Nephron (organoid): ENCODE results near the gene PTCD2.

Experiments
- H3K27ac Mint-ChIP-seq, 3 experiments: 2 replicates each; pipeline ENCODE4 v1.8.0; 2020; ENCODE audit warnings: mixed read lengths in 3 of 3, mild to moderate bottlenecking in 2 of 3, moderate library complexity in 1 of 3
- H3K27me3 Mint-ChIP-seq: 2 replicates; pipeline ENCODE4 v1.8.0; 2021; ENCODE audit warnings: low read depth, mild to moderate bottlenecking, moderate library complexity, mixed read lengths
- H3K36me3 Mint-ChIP-seq: 2 replicates; pipeline ENCODE4 v1.8.0; 2020; ENCODE audit warnings: low read depth, mixed read lengths
- H3K4me1 Mint-ChIP-seq: 2 replicates; pipeline ENCODE4 v1.8.0; 2020; ENCODE audit warnings: mixed read lengths
- H3K4me3 Mint-ChIP-seq, 3 experiments: 2 replicates each; pipeline ENCODE4 v1.8.0; 2020; ENCODE audit warnings: mild to moderate bottlenecking in 3 of 3, mixed read lengths in 3 of 3, moderate library complexity in 2 of 3
- H3K9me3 Mint-ChIP-seq: 2 replicates; pipeline ENCODE4 v1.8.0; 2020; ENCODE audit warnings: mixed read lengths
- TF ChIP-seq, protein P1 (sequence below), 3 experiments: fragments of 200-600 bp; sonication (generic); IDR thresholded peaks; one replicate each; pipeline ENCODE4 v1.5.0; 2021; ENCODE audit warnings: antibody characterized with exemption in 3 of 3; ENCODE audit not compliant: unreplicated experiment in 3 of 3

Gene PTCD2, protein sequence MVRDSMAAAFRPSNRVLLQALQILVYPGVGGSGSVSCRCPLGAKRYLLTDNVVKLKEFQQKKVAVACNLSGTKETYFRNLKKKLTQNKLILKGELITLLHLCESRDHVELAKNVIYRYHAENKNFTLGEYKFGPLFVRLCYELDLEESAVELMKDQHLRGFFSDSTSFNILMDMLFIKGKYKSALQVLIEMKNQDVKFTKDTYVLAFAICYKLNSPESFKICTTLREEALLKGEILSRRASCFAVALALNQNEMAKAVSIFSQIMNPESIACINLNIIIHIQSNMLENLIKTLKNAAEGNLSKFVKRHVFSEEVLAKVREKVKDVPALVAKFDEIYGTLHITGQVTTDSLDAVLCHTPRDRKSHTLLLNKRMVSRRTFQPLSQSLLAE

DNA sequence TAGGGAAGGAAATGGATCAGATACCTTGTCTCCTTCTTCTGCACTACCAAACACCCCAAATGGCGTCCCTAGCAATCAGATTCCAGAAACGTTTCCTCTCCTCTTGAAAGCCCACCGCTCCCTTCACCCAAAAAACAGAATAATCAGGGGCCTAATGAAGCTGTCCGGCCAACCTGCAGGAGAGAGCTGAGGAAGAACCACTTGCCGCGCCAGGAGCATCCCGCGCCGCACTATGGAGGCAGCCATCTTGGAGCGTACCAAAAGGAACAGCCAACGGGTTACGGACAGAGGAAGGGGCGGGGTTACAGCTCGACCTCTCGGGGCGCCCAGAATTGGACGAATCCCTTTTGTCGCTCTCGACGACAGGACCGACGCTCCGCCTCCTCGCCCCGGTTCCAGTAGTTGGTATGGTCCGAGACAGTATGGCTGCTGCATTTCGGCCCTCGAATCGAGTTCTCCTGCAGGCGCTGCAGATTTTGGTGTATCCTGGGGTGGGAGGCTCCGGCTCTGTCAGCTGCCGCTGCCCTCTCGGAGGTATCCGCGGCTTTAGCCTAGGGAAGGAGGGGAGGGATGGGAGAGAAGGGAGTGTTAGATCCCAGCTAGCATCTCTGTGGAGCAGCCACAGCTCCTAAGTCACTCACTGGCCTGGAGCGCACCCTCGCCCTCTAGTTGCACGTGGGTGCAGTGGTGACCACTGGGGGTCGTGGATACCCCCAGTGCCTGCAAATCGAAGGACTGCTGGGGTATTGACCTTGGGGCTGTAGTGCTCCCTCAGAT lies at the start of gene PTCD2, which contains the start of gene MRPS27:
Gene PTCD2 (plus strand): TSS at position 398 of the 777 bp plus-strand sequence. CDS start 10 bp downstream, at position 408.
Gene MRPS27 (minus strand): TSS at position 265 of the 777 bp plus-strand sequence. CDS start 19 bp downstream, at position 246.
- Mint-ChIP-seq H3K27ac (peak within 1 kb of the TSS; percentile 94 to 99 (median 99)), H3K27me3 (no peaks in the 10 kb centered on the region)
- TF ChIP-seq, protein P1, sequence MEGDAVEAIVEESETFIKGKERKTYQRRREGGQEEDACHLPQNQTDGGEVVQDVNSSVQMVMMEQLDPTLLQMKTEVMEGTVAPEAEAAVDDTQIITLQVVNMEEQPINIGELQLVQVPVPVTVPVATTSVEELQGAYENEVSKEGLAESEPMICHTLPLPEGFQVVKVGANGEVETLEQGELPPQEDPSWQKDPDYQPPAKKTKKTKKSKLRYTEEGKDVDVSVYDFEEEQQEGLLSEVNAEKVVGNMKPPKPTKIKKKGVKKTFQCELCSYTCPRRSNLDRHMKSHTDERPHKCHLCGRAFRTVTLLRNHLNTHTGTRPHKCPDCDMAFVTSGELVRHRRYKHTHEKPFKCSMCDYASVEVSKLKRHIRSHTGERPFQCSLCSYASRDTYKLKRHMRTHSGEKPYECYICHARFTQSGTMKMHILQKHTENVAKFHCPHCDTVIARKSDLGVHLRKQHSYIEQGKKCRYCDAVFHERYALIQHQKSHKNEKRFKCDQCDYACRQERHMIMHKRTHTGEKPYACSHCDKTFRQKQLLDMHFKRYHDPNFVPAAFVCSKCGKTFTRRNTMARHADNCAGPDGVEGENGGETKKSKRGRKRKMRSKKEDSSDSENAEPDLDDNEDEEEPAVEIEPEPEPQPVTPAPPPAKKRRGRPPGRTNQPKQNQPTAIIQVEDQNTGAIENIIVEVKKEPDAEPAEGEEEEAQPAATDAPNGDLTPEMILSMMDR (IDR thresholded peaks at IDR 0.05; ENCODE audit: unreplicated experiment in 3 of 3) = peak in 2 of 3 experiments; percentile 18 to 39

DNA sequence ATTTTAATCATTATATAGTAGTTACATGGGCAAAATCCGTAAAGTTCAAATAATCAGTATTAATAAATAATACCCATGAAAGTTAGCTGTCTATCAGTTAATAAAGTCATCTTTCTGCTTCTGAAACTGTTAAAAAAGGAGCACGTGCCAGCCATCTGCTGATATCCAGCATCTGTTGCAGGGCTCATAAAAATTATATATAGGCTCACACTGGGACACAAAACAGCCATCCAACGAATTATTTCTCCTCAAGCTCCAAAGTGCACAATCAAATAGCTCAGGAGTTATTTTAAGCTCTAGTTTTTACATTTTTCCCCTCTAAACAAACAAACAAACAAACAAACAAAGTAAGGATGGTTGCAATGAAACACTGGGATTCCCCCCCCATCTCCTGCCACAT lies 48.5 kb upstream of the PTCD2 start:
- Mint-ChIP-seq H3K9me3 (peaks cover 23% of the 10 kb centered on the region), H3K4me3 (no peak overlapping the region), H3K4me1 (peaks cover 14% of the 10 kb centered on the region), H3K27me3 (no peaks in the 10 kb centered on the region), H3K27ac (peak overlapping the region in 1 of 3 experiments; percentile 32), H3K36me3 (peaks cover 47% of the 10 kb centered on the region)
- TF ChIP-seq, protein P1 (IDR thresholded peaks at IDR 0.05; ENCODE audit: unreplicated experiment in 3 of 3) = no peak

More for the DNA sequence above, at the start of gene PTCD2, which contains the start of gene MRPS27:
- peaks cover 11% of the 10 kb centered on the region for H3K4me1 Mint-ChIP-seq
- peaks cover 21% of the 10 kb centered on the region for H3K36me3 Mint-ChIP-seq
- peak within 1 kb of the TSS; percentile 98 to 100 (median 99) for H3K4me3 Mint-ChIP-seq
- no peaks in the 10 kb centered on the region for H3K9me3 Mint-ChIP-seq

GRCh38 chr5:72272398-72272797 lies 47.8 kb upstream of the PTCD2 start:
- peaks cover 54% of the 10 kb centered on the region for H3K36me3 Mint-ChIP-seq
- no peaks in the 10 kb centered on the region for H3K27me3 Mint-ChIP-seq
- peaks cover 14% of the 10 kb centered on the region for H3K4me1 Mint-ChIP-seq
- TF ChIP-seq, protein P1 (IDR thresholded peaks at IDR 0.05; ENCODE audit: unreplicated experiment in 3 of 3) = no peak
- H3K27ac Mint-ChIP-seq = no peak overlapping the region
- no peak overlapping the region for H3K4me3 Mint-ChIP-seq
- peaks cover 27% of the 10 kb centered on the region for H3K9me3 Mint-ChIP-seq

DNA sequence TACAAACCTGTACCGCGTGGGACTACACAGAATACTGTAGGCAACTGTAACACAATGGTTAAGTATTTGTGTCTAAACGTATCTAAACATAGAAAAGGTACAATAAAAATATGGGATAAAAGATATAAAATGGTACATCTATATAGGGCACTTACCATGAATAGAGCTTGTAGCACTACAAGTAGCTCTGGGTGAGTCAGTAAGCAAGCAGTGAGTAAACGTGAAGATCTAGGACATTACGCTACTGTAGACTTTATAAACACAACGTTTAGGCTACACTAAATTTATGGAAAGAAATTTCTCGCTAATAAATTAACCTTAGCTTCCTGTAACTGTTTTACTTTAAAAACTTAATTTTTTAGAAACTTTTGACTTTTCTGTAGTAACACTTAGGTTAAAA lies 46.6 kb upstream of the PTCD2 start:
- TF ChIP-seq, protein P1 (IDR thresholded peaks at IDR 0.05; ENCODE audit: unreplicated experiment in 3 of 3) = no peak
- peaks cover 34% of the 10 kb centered on the region for H3K9me3 Mint-ChIP-seq
- H3K27me3 Mint-ChIP-seq = no peaks in the 10 kb centered on the region
- H3K27ac Mint-ChIP-seq = no peak overlapping the region
- H3K4me3 Mint-ChIP-seq = no peak overlapping the region
- H3K4me1 Mint-ChIP-seq = peaks cover 3% of the 10 kb centered on the region
- peaks cover 64% of the 10 kb centered on the region for H3K36me3 Mint-ChIP-seq

- Mint-ChIP-seq H3K4me1 (peaks cover 8% of the 10 kb centered on the region), H3K9me3 (peaks cover 35% of the 10 kb centered on the region), H3K36me3 (peaks cover 67% of the 10 kb centered on the region), H3K4me3 (no peak overlapping the region), H3K27ac (no peak overlapping the region), H3K27me3 (no peaks in the 10 kb centered on the region)
- TF ChIP-seq, protein P1 (IDR thresholded peaks at IDR 0.05; ENCODE audit: unreplicated experiment in 3 of 3) = no peak
These were observed 43.9 kb upstream of the PTCD2 start for GRCh38 chr5:72276219-72276752.
